IPS-NIHi7 (cell line): ENCODE data around the gene KISS1R.

Experiments
- DNase-seq: peaks from one replicate; pipeline ENCODE4 v3.0.0; 2012; ENCODE audit warnings: mixed read lengths; ENCODE audit errors: extremely low spot score

Gene KISS1R

DNA sequence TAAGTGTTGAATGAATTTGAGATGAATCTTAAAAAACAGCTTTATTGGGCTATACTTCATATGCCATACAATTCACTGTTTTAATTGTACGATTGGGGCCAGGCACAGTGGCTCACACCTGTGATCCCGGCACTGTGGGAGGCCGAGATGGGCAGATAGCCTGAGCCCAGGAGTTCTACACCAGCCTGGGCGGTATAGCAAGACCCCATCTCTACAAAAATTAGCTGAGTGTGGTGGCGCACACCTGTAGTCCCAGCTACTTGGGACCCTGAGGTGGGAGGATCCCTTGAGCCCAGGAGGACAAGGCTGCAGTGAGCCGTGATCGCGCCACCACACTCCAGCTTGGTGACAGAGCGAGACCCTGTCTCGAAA is 19.0 kb downstream of the KISS1R start:
- DNase-seq: no peak

GRCh38 chr19:937259-937694 is 20.1 kb downstream of the KISS1R start:
- DNase-seq: no peak

GRCh38 chr19:938233-938923 is 21.2 kb downstream of the KISS1R start:
- no peak for DNase-seq

- no peak for DNase-seq
These were observed 22.3 kb downstream of the KISS1R start for GRCh38 chr19:939439-939838.

DNA sequence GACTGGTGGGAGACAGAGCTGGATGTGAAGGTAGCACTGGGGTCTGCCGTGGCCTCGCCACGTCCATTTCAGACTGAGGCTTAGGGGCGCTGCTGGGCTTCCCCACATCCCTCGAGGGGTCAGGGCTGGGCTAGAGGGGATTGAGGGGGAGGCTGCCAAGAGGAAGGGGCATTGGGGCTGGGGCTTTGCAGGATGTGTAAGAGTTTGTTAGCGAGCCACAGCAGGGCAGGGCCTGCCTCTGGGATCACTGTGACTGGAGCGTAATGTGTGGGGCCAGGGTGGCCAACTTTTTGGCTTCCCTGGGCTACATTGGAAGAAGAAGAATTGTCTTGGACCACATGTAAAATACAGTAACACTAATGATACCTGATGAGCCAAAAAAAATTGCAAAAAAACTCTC is 22.8 kb downstream of the KISS1R start:
- DNase-seq: no peak

DNA sequence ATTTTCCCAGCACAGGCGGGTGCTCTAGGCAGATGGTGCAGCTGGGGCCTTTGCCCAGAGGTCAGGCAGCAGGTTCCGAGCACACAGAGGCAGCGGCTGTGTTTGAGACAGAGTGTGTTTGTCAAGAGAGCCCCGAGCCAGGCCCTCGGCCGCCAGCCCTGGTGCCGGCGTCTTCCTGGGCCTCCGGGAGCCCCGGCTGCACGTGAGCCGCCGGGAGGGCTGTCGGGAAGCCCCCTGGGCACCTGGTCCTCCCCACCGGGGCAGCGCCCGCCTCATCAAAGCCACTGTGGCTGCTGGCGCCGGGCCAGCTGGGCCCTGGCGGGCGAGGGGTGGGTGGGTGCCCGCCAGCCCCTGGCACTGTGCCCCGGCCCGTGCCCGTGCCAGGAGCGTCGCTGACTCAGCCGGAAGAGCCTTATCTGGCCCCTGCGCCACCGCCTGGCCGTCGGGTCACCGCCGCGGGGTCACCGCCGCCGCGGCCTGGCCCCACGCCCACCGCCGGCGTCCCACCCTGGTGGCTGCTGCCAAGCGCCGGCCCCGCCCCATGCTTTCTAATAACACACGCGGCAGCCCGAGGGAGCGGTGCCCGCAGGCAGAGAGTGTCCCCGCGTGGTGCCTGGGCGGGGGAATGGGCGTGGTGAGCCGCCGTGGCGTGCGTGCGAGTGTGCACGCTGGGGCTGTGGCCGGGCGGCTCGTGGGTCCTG is 23.6 kb downstream of the KISS1R start:
- no peak for DNase-seq

DNA sequence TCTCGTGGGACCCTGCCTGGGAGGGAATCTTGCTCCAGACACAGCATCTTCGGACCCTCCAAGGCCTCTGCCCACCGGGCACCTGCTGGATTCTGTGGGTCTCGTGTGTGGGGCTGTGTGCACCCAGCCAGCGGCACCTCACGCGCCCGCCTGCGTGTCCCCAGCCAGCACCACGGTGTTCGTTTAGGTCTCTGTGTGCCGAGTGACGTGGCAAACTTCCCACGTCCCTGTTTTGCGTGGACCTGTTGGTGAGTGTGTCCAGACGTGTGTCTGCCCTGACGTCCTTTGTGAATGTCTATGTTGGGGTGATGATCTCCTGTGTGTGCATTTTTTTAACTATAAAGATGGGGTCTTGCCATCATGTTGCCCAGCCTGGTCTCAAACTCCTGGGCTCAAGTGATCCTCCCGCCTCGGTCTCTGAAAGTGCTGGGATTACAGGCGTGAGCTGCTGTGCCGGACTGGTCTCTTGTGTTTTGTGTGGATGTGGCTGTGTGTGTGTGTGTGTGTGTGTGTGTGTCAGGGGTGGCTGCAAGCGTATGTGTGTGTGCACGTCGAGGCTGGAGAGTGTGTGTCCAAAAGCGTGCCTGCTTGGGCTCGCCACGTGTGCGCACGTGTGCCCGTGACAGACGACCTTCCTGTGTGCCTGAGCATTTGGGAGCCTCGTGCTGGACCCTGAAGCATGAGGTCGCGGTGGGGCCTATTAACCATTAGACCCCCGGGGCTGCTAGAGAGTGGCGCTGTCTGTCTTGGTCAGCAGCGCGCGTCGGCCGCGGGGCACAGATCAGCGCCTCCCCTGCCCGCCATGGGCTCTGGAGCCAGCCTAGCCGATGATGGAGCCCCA is 24.4 kb downstream of the KISS1R start:
- no peak for DNase-seq

DNA sequence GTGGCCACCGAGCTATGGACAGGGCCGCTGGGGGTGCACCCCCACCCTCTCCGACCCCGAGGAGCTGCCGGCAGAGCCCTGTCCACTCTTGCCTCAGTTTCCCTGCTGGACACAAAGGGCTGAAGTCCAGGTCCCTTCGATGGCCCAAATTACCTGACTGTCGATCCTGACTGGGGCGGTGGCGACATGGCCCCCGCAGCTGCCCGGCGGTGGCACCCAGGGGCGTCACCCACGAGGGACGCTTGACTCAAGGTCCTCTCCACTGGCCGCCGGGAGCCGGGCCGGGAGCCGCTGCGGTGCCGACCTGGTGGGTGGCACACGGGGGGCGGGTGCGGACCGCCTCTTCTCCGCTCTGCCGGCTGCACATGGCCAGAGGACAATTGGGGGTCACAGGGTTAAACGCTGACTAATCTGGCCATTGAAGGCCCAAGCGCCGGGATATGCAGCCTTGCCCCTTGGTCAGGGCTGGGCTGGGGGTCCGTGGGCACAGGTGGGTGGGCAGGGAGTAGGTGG is 25.1 kb downstream of the KISS1R start:
- no peak for DNase-seq

DNA sequence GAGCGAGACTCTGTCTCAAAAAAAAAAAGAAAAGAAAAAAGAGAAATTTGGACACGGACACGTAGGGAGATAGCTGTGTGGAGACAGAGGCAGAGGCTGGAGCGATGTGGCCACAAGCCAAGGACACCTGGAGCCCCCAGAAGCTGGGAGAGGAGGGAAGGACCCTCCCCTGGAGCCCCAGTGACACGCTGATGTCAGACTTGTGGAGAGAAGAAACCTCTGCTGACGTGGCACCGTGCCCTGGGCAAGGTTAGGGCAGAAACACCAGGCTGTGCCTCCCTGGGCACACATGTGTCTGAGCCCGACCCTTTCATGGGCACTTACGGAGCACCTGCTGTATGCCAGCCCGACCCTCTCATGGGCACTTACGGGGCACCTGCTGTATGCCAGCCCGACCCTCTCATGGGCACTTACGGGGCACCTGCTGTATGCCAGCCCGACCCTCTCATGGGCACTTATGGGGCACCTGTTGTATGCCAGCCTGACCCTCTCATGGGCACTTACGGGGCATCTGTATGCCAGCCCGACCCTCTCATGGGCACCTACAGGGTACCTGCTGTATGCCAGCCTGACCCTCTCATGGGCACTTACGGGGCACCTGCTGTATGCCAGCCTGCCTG is 26.5 kb downstream of the KISS1R start:
- DNase-seq: no peak

DNA sequence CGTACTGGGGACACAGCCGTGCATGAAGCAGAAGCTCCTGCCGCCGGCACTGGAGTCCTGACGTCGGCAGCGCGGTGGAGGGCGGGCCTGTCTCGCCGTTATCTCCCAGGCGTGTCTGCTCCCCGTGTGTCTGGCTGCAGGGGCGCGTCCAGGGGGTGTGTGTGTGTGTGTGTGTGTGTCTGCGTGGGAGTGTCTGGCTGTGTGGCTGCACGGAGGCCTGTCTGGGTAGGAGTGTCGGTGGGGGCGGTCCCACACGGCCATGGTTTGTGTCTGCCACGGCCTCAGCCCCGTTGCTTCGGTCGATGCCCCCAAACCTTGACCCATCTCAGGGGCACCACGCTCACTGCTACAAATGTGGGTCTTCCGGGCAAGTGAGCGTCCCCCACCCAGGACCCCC is 27.0 kb downstream of the KISS1R start:
- DNase-seq: no peak

- no peak for DNase-seq
These were observed 27.6 kb downstream of the KISS1R start for GRCh38 chr19:944663-945241.

GRCh38 chr19:945401-946252 is 28.5 kb downstream of the KISS1R start:
- no peak for DNase-seq

- no peak for DNase-seq
These were observed 30.1 kb downstream of the KISS1R start for GRCh38 chr19:947090-947706.

DNA sequence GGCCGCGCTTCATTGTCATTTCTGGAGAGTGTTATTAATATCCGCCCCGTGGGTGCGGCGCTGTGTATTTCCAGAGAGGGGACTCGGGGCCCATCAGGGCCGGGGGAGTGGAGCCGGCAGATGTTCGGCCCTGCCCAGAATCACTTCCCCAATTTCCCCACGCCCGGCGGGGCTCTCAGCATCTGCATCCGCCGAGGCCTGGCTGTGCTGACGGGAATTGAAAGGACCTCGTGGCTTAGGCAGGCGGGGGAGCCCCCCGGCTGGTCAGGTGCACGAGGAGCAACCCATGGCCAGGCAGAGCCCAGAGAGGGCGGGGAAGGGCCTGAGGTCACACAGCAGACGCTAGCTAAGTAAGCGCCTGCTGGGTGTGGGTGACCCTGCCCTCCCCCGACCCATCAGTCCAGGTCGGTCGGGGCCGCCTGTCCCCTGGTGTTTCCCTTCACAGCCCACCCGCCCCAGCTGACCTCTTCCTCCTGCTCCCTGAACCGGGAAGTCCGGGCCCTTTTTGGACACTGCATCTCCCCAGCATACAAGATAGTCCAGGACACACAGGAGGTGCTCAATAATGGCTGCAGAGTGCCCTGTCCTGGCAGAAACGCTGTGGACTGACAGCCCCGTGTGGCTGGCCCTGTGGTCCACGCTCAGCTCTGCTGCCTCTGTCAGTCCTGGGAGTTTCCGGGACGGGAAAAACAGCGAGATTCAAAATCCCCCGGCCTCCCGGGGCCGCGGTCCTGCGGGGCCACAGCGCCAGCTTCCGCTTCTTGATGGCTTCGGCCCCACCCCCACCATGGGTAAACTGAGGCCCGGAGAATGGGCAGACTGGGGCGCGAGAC is 30.8 kb downstream of the KISS1R start:
- DNase-seq: no peak

DNA sequence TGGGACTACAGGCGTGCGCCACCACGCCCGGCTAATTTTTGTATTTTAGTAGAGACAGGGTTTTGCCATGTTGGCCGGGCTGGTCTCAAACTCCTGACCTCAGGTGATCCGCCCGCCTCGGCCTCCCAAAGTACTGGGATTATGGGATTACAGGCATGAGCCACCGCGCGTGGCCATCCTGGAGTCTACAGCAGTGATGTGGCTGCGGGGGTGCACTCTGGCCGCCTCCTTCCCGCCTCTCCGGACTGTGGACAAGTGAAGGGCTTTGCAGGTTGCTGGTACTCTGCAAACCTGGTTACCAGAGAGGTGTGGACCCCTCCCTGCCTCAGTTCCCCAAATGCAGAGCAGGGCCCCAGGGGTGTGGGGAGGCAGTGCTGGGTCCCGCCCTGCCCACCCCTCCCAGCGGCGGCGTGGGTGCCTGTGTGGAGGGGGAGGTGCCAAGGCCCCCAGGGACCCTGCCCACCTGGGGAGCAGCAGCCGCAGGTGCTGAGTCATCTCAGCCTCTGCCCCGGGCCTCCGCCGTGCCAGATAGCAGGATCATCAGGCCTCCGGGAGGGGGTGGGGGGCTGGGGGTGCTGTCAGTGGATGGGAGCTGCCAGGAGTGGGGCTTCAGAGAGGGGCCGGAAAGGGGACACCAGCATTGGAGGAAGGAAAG is 31.8 kb downstream of the KISS1R start:
- no peak for DNase-seq

DNA sequence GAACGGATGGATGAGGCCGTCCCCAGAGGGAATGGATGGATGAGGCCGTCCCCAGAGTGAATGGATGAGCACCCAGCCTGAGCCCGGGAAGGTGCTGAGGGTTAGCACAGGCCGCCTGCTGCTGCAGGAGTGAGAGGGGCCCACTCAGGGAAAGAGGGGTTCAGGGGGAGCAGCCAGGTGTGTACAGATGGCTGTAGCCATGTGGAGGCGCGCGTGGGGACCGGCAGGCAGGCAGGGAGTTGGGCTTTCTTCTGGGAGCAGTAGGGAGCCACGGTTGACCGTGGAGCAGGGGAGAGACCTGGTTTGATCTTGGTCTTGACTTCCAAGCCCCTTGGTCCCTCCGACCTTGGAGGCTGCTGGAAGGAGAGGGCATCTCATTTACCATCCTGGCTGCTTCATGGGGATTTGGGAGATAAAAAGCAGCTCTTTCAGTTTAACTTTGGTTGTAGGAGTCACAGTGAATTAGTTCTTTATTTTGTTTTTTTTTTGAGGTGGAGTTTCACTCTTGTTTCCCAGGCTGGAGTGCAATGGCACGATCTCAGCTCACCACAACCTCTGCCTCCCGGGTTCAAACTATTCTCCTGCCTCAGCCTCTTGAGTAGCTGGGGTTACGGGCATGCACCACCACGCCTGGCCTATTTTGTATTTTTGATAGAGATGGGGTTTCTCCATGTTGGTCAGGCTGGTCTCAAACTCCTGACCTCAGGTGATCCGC is 33.4 kb downstream of the KISS1R start:
- no peak for DNase-seq

GRCh38 chr19:952049-952679 is 35.0 kb downstream of the KISS1R start:
- DNase-seq: no peak
